Measurements from ENCODE around the gene ZFHX3. TPM values are rescaled to one million over a fixed set of nuclear protein-coding genes. Genes with fewer than 3 reads are reported as not detected.

The ZFHX3 gene
- total and polyA plus RNA-seq, 2 donors (not counting 3 experiments of a cell fraction or from before 2014, with no cell fraction given): 3.7 to 18.8 TPM

DNA sequence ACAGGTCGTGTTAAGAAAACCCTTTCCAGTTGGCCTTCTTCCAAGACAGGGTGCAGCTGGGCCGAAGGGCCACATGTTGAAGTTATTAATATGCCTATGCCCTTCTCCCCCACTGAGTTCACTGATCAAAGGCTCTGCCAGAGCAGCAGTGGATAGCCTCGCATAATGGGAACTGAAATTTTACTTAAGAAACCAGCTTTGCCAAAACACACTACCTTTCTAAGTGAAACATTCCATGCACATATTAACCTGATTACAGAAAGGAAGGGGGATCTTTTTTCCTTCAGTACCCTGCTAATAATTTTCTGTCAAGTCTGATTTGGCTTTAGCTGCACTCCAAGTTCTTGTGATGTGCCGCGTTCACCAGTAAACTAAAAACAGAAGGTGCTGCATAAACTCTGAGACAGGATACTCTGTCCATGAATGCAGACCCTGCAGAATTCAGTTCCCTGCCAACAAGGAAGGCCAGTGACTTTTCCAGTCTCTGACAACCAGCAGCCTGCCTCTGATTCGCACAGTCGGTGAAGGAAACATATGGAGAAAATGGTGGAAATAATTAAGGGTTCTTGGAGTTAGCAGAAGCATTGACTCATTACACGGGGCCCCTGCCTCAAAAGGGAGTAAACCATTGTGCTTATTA is 283.8 kb downstream of the ZFHX3 start:
- FAIRE-seq: no peak
- H3K4me3 ChIP-seq (replicated peaks in 1 of 3; ENCODE audit: insufficient read depth in 1 of 3, low read depth in 1 of 3, low read length in 3 of 3): no peak overlapping the region
- H2AFZ ChIP-seq (ENCODE audit: low read depth, low read length): no peak overlapping the region
- intact Hi-C loops (cut with micrococcal nuclease) (loop anchor here (10.0 kb wide), 1 partner anchor 389 kb away; no protein-coding TSS in a partner anchor), dilution Hi-C loops (cut with MboI; ENCODE audit: extremely low pct_ligation_motif_present, low sequenced_read_pairs) (no loop called here)
- no peak for DNase-seq (ENCODE audit: low read depth, low spot score)
- H3K9me3 ChIP-seq (replicated peaks; ENCODE audit: control insufficient read depth, insufficient read depth, low read length): no peaks in the 10 kb centered on the region
- H3K36me3 ChIP-seq (ENCODE audit: control insufficient read depth in 2 of 2, extremely low read depth in 1 of 2, insufficient read depth in 2 of 2, low read length in 2 of 2): no peaks in the 10 kb centered on the region
- H3K79me2 ChIP-seq (ENCODE audit: control insufficient read depth, insufficient read depth, low read length): no peaks in the 10 kb centered on the region
- ChIA-PET POLR2A (no interaction called here), CTCF (no interaction called here)
- no peak for TF ChIP-seq EZH2 (IDR thresholded peaks at IDR 0.05; ENCODE audit: borderline replicate concordance, low read depth, low read length, severe bottlenecking)
- no peak for TF ChIP-seq POLR2A (IDR thresholded peaks at IDR 0.05; ENCODE audit: low read depth, low read length)
- no peak for TF ChIP-seq JUN (IDR thresholded peaks at IDR 0.05; ENCODE audit: borderline replicate concordance, insufficient read depth, insufficient read length, low read depth)
- TF ChIP-seq, protein P1, sequence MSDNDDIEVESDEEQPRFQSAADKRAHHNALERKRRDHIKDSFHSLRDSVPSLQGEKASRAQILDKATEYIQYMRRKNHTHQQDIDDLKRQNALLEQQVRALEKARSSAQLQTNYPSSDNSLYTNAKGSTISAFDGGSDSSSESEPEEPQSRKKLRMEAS (IDR thresholded peaks at IDR 0.05; ENCODE audit: insufficient read depth, insufficient read length): no peak
- TF ChIP-seq GATA2 (IDR thresholded peaks at IDR 0.05; ENCODE audit: insufficient read depth, insufficient read length, low read depth, low read length): no peak
- TF ChIP-seq FOS (IDR thresholded peaks at IDR 0.05; ENCODE audit: borderline replicate concordance, insufficient read depth, low read length): no peak
- TF ChIP-seq MYC (IDR thresholded peaks at IDR 0.05; ENCODE audit: low read depth, low read length): no peak
- no peak for TF ChIP-seq POLR2AphosphoS5 (IDR thresholded peaks at IDR 0.05; ENCODE audit: insufficient read depth, low read depth, low read length)
- TF ChIP-seq, protein P2, sequence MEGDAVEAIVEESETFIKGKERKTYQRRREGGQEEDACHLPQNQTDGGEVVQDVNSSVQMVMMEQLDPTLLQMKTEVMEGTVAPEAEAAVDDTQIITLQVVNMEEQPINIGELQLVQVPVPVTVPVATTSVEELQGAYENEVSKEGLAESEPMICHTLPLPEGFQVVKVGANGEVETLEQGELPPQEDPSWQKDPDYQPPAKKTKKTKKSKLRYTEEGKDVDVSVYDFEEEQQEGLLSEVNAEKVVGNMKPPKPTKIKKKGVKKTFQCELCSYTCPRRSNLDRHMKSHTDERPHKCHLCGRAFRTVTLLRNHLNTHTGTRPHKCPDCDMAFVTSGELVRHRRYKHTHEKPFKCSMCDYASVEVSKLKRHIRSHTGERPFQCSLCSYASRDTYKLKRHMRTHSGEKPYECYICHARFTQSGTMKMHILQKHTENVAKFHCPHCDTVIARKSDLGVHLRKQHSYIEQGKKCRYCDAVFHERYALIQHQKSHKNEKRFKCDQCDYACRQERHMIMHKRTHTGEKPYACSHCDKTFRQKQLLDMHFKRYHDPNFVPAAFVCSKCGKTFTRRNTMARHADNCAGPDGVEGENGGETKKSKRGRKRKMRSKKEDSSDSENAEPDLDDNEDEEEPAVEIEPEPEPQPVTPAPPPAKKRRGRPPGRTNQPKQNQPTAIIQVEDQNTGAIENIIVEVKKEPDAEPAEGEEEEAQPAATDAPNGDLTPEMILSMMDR (IDR thresholded peaks at IDR 0.05; ENCODE audit: extremely low read depth in 1 of 2, insufficient read depth in 1 of 2, low read depth in 1 of 2, low read length in 2 of 2): no peak
- H3K27ac ChIP-seq (ENCODE audit: insufficient read depth, low read depth, low read length): no peak overlapping the region
- H3K9ac ChIP-seq (replicated peaks; ENCODE audit: extremely low read depth, insufficient read depth, low read length): no peak overlapping the region
- BruUV-seq (replicated peaks): no TSS peak
- no peaks in the 10 kb centered on the region for H4K20me1 ChIP-seq (replicated peaks; ENCODE audit: control insufficient read depth, extremely low read depth, insufficient read depth, low read length)
- H3K4me1 ChIP-seq (ENCODE audit: control insufficient read depth, extremely low read depth, insufficient read depth, low read length): no peaks in the 10 kb centered on the region
- H3K4me2 ChIP-seq (ENCODE audit: insufficient read depth, low read length): no peak overlapping the region
- H3K9me1 ChIP-seq (replicated peaks; ENCODE audit: control insufficient read depth, extremely low read depth, insufficient read depth, low read length): no peaks in the 10 kb centered on the region
- no peaks in the 10 kb centered on the region for H3K27me3 ChIP-seq (ENCODE audit: control insufficient read depth in 2 of 2, insufficient read depth in 2 of 2, low read length in 2 of 2)

All from endothelial cell of umbilical vein (primary cell).